Embryonic facial prominence (tissue), 1 donor: ENCODE results near the gene JPH4.
"Not testable (repeated sequence)": the region's sequence is repeated elsewhere in the genome, so short reads cannot be mapped to it uniquely, and the experiment has no call there.

Experiments
- DNase-seq: peaks from one replicate; pipeline ENCODE4 v3.0.0-alpha.2; 2016; ENCODE audit errors: extremely low spot score

Gene JPH4

GRCh38 chr14:23578560-23579310, at the start of gene JPH4:
Gene JPH4, minus strand, starts transcription at chr14:23578790. Its CDS starts 1,337 bp downstream, at chr14:23577453.
- peak; percentile 37 for DNase-seq

DNA sequence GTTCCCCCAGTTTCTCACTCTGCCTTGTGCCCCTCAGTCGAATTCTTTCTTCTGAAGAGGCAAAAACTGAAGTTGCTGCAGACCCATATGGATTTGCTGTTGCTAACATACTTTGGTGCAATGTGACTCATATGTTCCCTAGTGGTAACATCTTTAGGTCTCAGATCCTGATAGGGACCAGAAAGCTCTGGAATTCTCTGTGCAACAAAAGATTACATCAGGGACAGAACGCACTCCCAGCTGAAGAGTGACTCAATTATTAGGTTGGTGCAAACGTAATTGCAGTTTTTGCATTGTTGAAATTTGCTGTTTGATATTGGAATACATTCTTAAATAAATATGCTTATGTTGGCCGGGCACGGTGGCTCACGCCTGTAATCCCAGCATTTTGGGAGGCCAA, 49.4 kb upstream of the JPH4 start:
- no peak for DNase-seq

DNA sequence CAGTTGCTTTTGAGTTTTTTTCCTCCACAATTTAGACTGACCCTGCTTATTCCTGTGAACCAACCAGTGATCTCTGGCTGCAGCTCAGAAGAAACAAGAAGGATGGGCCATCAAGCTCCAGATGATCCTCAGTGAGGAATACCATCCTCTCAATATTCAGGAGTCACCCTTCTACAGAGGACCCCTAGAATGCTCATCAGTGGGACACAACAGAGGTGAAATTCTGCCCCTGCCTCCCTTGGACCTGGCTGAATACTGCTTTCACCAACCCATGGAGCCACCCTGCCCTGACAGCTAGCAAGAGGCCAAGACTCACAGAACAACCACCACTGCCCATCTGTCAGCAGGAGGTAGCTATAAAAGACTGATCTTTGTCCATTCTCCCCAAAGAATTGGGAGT, 48.4 kb upstream of the JPH4 start:
- DNase-seq: no peak

- DNase-seq: no peak
Observed at GRCh38 chr14:23624830-23625404, 46.3 kb upstream of the JPH4 start.

GRCh38 chr14:23623962-23624361, 45.4 kb upstream of the JPH4 start:
- DNase-seq: no peak

DNA sequence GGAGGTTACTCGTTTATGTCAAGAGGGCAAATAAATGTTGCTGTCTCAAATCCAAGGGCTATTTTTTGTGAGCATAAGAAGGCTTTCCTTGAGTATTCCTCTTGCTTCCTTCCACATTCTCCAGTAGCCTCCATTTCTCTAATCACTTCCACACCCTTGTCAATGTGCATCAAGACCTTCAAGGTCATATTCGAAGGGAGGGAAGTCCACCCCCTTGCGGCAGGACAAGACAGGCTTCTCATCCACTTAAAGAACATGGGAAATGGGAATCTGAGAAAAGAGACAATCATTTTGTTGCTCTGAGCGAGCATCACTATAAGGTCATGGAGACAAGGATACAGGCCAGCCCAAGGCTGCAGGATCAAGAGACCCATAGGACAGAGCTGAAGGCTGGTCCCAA, 44.4 kb upstream of the JPH4 start:
- no peak for DNase-seq

DNA sequence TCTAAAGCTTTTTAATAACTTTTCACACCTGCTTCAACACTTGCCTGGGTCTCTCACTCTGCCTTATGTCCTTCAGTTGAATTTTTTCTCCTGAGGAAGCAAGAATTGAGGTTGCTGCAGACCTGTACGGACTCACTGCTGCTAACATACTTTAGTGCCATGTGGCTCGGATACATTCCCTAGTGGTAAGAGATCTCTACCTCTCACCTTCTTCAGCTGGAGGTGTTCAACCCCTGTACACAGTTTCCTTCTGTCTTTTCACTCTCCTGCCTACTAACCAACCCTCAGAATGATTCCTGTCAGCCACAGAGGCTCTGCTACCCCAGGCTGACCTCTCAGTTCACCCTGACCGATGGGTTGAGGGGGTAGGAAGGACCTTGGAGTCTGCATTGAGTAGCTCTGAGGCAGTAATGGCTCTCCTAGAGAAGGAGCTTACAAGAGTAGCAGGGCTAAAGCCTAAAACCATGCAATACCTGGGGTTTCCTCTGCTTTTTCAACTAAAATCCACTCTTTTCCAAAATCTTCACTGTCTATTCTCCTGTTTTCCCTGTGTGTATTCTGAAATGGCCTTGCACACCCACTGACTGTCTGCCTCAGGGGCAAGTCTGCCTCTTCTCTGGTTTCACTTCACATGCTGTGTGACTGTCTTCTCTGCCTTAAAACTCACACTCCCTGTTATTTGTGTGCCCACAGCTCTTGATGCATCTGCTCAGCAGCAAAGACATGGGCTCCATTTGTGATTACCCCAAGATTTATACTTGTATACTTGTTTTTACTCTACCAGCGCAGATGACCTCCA, 43.5 kb upstream of the JPH4 start:
- DNase-seq: no peak

DNA sequence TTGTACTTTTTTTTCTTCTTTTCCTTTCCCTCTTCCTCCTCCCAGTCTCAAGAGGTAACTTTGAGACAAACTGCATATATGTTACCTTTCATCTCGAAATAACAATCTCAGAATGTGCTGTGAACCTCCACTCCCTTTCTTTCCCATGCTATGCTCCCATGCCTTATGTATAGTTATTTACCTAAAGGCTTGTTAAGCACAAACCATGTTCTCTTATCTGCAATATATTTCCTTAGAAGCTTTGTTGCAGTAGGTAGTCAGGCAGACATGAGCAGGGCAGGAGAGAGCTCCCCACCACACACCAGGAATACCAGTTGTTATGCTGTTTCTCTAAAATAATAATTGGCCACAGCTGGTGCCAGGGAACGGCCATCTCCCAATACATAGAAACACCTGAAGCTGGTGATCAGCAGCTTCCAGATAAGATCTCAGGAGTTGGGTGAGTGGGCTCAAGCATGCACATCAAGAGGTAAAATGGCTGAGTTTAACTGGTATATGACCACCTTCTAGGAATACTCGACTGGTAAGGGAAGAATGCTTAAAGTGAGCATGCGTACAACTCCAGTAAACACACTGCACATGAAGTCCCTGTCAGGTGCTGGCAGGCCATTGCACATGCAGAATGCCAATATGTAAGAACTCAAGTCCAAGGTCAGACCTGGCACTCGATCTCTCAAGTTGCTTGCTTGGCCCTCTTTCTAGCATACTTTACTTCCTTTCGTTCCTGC, 42.8 kb upstream of the JPH4 start:
- DNase-seq: no peak

- no peak for DNase-seq
Observed at GRCh38 chr14:23620177-23620702, 41.6 kb upstream of the JPH4 start.

DNA sequence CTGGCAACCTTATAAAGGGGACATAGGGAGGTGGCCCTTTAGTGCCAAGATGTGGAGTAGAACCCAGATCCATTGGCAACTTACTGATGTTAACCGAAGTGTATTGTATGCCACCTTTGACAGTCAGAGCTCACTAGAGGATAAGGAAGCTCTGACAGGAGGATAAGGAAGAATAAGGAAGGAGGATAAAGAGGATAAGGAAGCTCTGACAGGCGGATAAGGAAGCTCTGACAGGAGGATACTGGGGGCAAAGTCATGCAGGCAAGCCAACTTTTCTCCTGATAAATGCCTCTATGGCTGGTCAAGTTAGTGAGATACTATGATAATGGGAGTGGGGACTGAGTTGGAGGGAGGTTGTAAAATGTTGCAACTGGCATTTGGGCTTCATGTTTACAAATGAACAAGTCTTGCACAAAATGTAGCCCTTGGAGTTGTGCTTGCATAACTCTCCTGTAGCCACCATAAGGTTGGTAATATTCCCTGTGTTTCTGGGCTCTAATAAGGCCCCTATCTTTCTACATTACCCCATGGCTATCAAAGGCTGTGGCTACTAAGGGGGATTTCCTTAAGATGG, 39.9 kb upstream of the JPH4 start:
- DNase-seq: no peak

DNA sequence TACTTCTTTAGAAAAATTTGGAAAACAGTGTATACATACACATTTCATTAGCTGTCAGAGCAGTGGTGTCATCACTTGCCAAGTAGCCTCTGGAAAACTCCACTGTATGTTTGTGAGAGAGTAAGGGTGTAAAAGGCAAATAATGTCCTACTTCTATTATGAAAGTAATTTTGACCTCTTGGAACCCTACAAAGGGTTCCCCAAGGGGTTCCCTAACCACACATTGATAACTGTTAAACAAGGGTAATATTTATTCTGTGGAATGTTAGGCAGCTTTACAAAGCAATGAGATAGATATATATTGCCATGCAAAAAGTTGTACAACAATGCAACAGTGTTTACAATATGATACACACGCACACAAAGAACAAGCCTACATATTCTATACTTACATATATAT, 38.9 kb upstream of the JPH4 start:
- no peak for DNase-seq

- DNase-seq: no peak
Observed at GRCh38 chr14:23615856-23616255, 37.3 kb upstream of the JPH4 start.

GRCh38 chr14:23614395-23614828, 35.8 kb upstream of the JPH4 start:
- DNase-seq: no peak

DNA sequence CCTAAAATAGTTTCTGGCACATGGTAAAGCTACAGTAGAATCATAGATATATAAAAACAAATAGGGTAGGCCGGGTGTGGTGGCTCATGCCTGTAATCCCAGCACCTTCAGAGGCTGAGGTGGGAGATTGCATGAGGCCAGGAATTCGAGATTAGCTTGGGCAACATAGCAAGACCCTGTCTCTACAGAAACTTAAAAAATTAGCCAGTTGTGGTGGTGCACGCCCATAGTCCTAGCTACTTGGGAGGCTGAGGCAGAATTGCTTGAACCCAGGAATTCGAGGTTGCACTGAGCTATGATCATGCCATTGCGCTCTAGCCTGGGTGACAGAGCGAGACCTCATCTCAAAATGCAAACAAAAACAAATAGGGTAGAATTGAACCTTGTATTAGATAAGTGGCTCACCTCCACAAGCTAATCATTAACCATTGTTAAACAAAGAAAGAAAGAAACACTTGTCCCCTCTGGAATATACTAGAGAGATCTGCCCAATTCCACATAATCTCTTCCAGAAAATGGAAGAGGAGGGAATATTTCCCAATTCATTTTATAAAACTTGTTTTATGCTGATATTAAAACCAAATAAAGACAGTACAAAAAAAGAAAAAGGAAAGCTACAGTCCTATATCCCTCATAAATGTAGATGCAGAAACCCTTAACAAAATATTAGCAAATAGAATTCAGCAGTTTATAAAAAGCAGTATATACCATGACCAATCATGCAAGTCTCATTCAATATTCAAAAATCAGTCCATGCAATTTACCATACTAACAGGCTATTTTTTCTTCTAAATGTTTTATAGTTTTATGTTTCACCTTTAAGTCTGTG, 34.9 kb upstream of the JPH4 start:
- no peak for DNase-seq

DNA sequence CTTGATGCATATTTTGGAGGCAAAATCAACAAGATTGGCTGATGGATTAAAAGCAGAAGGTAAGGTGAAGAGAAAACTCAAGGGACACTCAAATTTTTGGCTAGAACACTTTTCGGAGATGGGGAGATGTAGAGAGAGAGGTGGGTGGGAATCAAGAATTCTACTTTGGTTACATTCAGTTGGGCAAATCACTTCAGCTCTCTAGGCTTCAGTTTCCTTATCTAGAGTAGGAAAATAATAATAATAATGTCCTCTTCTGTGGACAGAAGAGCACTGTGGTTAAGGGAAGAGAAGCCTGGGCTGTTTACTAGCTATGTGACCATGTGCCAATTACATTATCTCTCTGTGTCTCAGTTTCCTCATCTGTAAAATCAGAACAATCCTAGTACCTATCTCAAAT, 34.2 kb upstream of the JPH4 start:
- no peak for DNase-seq

DNA sequence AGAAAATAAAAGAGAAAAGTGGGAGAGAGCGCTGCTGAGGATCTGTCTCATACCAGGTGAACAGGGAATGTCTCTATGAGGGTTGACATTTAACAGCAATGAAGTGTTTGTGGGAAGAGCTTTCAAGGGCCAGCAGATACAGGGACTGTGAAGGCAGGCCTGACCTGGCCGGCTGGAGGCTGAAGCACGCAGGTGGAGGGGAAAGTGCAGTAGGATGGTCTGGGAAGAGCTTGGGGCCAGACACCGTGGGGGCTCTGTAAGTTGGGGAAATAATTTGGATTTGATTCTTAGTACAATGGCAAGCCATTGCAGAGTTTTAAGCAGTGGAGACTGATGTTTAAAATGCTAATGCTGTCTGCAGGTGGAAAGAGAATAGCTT, 33.8 kb upstream of the JPH4 start:
- no peak for DNase-seq

- no peak for DNase-seq
Observed at GRCh38 chr14:23610815-23611289, 32.3 kb upstream of the JPH4 start.

DNA sequence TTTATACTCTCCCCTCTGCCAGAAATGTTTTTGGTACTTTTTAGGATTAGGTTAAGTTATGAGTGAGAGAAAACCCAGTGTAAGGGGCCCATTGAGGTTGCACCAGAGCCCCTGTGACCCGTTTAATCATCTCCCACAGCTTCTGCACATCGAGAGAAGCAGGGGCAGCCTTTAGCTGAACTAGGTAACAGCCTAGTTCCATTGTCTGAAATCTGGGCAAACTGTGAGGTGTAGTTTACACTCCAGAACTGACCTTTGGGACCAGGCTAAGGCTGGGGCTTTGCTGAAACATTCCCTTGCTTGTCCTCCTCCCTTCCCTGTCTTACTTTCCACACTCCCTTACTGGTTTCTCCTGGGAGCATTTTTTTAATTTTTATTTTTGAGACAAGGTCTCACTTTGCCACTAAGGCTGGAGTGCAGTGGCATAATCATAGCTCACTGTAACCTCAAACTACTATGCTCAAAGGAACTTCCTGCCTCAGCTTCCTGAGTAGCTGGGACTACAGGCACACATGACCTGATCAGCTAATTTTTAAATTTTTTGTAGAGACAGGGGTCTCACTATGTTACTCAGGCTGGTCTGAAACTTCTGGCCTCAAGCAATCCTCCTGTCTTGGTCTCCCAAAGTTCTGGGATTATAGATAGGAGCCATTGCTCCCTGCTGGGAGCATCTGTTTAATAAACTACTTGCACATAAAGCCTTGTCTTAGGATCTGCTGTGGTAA, 31.7 kb upstream of the JPH4 start:
- DNase-seq: no peak

GRCh38 chr14:23609411-23610089, 31.0 kb upstream of the JPH4 start:
- not testable (repeated sequence) for DNase-seq
